Mesendoderm (in vitro differentiated cells): ENCODE results near the gene NUDT1.

Experiments
- DNase-seq: peaks from one replicate; pipeline ENCODE4 v3.0.0; 2013
- H2AK5ac ChIP-seq: 2 replicates; pipeline ENCODE4 v1.6.1; 2013; ENCODE audit warnings: low read length, inconsistent platforms
- H2BK120ac ChIP-seq: 2 replicates; pipeline ENCODE4 v1.6.1; 2013; ENCODE audit warnings: low read depth, mild to moderate bottlenecking, low read length, moderate library complexity, mixed read lengths
- H2BK15ac ChIP-seq: replicated peaks from 2 replicates; pipeline ENCODE4 v1.6.1; 2013; ENCODE audit warnings: low read depth, mild to moderate bottlenecking, moderate library complexity
- H2BK5ac ChIP-seq: 2 replicates; pipeline ENCODE4 v1.6.1; 2013; ENCODE audit warnings: low read length, inconsistent platforms
- H3K18ac ChIP-seq: 2 replicates; pipeline ENCODE4 v1.6.1; 2013; ENCODE audit warnings: mild to moderate bottlenecking, low read length, mixed read lengths
- H3K23ac ChIP-seq: one replicate; pipeline ENCODE4 v1.6.1; 2013; ENCODE audit warnings: low read length
- H3K27ac ChIP-seq: 2 replicates; pipeline ENCODE4 v1.5.1; 2013; ENCODE audit warnings: low read depth, mild to moderate bottlenecking, inconsistent platforms, low read length, moderate library complexity
- H3K27me3 ChIP-seq: 2 replicates; pipeline ENCODE4 v1.6.1; 2013; ENCODE audit warnings: low read length, control low read depth, mild to moderate bottlenecking, inconsistent platforms; ENCODE audit not compliant: insufficient read depth, poor library complexity
- H3K36me3 ChIP-seq: 2 replicates; pipeline ENCODE4 v1.6.1; 2013; ENCODE audit warnings: low read length, inconsistent platforms; ENCODE audit not compliant: control insufficient read depth, insufficient read depth
- H3K4ac ChIP-seq: one replicate; pipeline ENCODE4 v1.6.1; 2013; ENCODE audit warnings: low read depth, mild to moderate bottlenecking, low read length, moderate library complexity
- H3K4me1 ChIP-seq: 2 replicates; pipeline ENCODE4 v1.6.1; 2013; ENCODE audit warnings: low read depth, low read length, inconsistent platforms; ENCODE audit not compliant: control insufficient read depth
- H3K4me2 ChIP-seq: 2 replicates; pipeline ENCODE4 v1.6.1; 2013; ENCODE audit warnings: low read length
- H3K4me3 ChIP-seq: 2 replicates; pipeline ENCODE4 v1.5.1; 2013; ENCODE audit warnings: mild to moderate bottlenecking, low read length
- H3K56ac ChIP-seq: one replicate; pipeline ENCODE4 v1.6.1; 2013; ENCODE audit warnings: low read length
- H3K79me1 ChIP-seq: 2 replicates; pipeline ENCODE4 v1.6.1; 2013; ENCODE audit warnings: low read length, inconsistent platforms
- H3K79me2 ChIP-seq: 2 replicates; pipeline ENCODE4 v1.6.1; 2013; ENCODE audit warnings: mild to moderate bottlenecking, low read length; ENCODE audit not compliant: control insufficient read depth, insufficient read depth
- H3K9ac ChIP-seq: 2 replicates; pipeline ENCODE4 v1.6.1; 2013; ENCODE audit warnings: low read length, inconsistent platforms
- H4K5ac ChIP-seq: one replicate; pipeline ENCODE4 v1.6.1; 2013; ENCODE audit warnings: low read length
- H4K8ac ChIP-seq: one replicate; pipeline ENCODE4 v1.6.1; 2013; ENCODE audit warnings: low read depth, mild to moderate bottlenecking, control low read depth, low read length, moderate library complexity
- WGBS: extraction: QIAGEN DNeasy Blood & Tissue Kit; methylation state at CpG from one replicate; pipeline ENCODE4 v1.1.7; 2013; ENCODE audit warnings: low lambda C conversion rate, missing lambda C conversion rate; ENCODE audit not compliant: insufficient coverage; ENCODE audit errors: extremely low coverage; 5-methylcytosine and 5-hydroxymethylcytosine counted together

Gene NUDT1

GRCh38 chr7:2212906-2213305 is 29.1 kb upstream of the NUDT1 start:
- Histone ChIP-seq H3K23ac (no peak overlapping the region), H4K8ac (no peak overlapping the region), H3K4ac (no peak overlapping the region), H3K79me2 (no peaks in the 10 kb centered on the region), H2BK5ac (no peak overlapping the region), H3K79me1 (peaks cover 3% of the 10 kb centered on the region), H3K4me1 (no peaks in the 10 kb centered on the region), H3K27ac (no peak overlapping the region), H3K36me3 (peaks cover 16% of the 10 kb centered on the region), H3K18ac (no peak overlapping the region), H3K27me3 (no peaks in the 10 kb centered on the region), H3K56ac (no peak overlapping the region), H2BK120ac (no peak overlapping the region), H3K4me3 (no peak overlapping the region), H2BK15ac (no peak overlapping the region), H3K9ac (no peak overlapping the region), H4K5ac (no peak overlapping the region), H2AK5ac (no peak overlapping the region), H3K4me2 (no peak overlapping the region)
- no CpG with 5 or more reads among the region's 10 CpGs for WGBS
- no peak for DNase-seq

GRCh38 chr7:2213551-2214215 is 28.3 kb upstream of the NUDT1 start:
- Histone ChIP-seq H3K4me2 (no peak overlapping the region), H3K27ac (no peak overlapping the region), H3K4me3 (no peak overlapping the region), H4K8ac (no peak overlapping the region), H4K5ac (no peak overlapping the region), H2BK5ac (no peak overlapping the region), H2BK15ac (no peak overlapping the region), H3K79me2 (no peaks in the 10 kb centered on the region), H3K36me3 (peaks cover 13% of the 10 kb centered on the region), H3K4ac (no peak overlapping the region), H2AK5ac (no peak overlapping the region), H3K79me1 (peaks cover 2% of the 10 kb centered on the region), H3K9ac (no peak overlapping the region), H3K56ac (no peak overlapping the region), H3K27me3 (no peaks in the 10 kb centered on the region), H2BK120ac (no peak overlapping the region), H3K4me1 (no peaks in the 10 kb centered on the region), H3K18ac (no peak overlapping the region), H3K23ac (no peak overlapping the region)
- no CpG with 5 or more reads among the region's 15 CpGs for WGBS
- DNase-seq = peak; percentile 19

- no peaks in the 10 kb centered on the region for H3K79me2 ChIP-seq
- H3K36me3 ChIP-seq = peaks cover 11% of the 10 kb centered on the region
- no peak overlapping the region for H3K23ac ChIP-seq
- no peak overlapping the region for H4K5ac ChIP-seq
- H2AK5ac ChIP-seq = no peak overlapping the region
- no CpG with 5 or more reads among the region's 9 CpGs for WGBS
- H3K4ac ChIP-seq = no peak overlapping the region
- H4K8ac ChIP-seq = no peak overlapping the region
- H2BK15ac ChIP-seq = no peak overlapping the region
- H2BK5ac ChIP-seq = no peak overlapping the region
- no peak overlapping the region for H3K4me2 ChIP-seq
- no peaks in the 10 kb centered on the region for H3K4me1 ChIP-seq
- no peak overlapping the region for H3K9ac ChIP-seq
- H3K27ac ChIP-seq = no peak overlapping the region
- no peaks in the 10 kb centered on the region for H3K79me1 ChIP-seq
- H3K4me3 ChIP-seq = no peak overlapping the region
- DNase-seq = no peak
- H3K27me3 ChIP-seq = no peaks in the 10 kb centered on the region
- H3K18ac ChIP-seq = no peak overlapping the region
- H2BK120ac ChIP-seq = no peak overlapping the region
- H3K56ac ChIP-seq = no peak overlapping the region
These were observed 27.4 kb upstream of the NUDT1 start for GRCh38 chr7:2214636-2215035.

- H3K4me2 ChIP-seq = no peak overlapping the region
- peaks cover 13% of the 10 kb centered on the region for H3K36me3 ChIP-seq
- H2BK15ac ChIP-seq = no peak overlapping the region
- DNase-seq = no peak
- H4K5ac ChIP-seq = no peak overlapping the region
- WGBS = no CpG with 5 or more reads among the region's 17 CpGs
- no peak overlapping the region for H4K8ac ChIP-seq
- peaks cover 3% of the 10 kb centered on the region for H3K79me2 ChIP-seq
- H3K18ac ChIP-seq = no peak overlapping the region
- H3K23ac ChIP-seq = no peak overlapping the region
- no peak overlapping the region for H2AK5ac ChIP-seq
- no peak overlapping the region for H3K9ac ChIP-seq
- H3K4me1 ChIP-seq = no peaks in the 10 kb centered on the region
- H3K4ac ChIP-seq = no peak overlapping the region
- H3K79me1 ChIP-seq = peaks cover 5% of the 10 kb centered on the region
- no peak overlapping the region for H3K4me3 ChIP-seq
- H2BK5ac ChIP-seq = no peak overlapping the region
- no peaks in the 10 kb centered on the region for H3K27me3 ChIP-seq
- no peak overlapping the region for H3K27ac ChIP-seq
- H2BK120ac ChIP-seq = no peak overlapping the region
- H3K56ac ChIP-seq = no peak overlapping the region
These were observed 26.2 kb upstream of the NUDT1 start for GRCh38 chr7:2215851-2216250.

GRCh38 chr7:2217206-2217605 is 24.8 kb upstream of the NUDT1 start:
- H3K79me1 ChIP-seq = peaks cover 6% of the 10 kb centered on the region
- WGBS = no CpG with 5 or more reads among the region's 10 CpGs
- no peak overlapping the region for H2BK120ac ChIP-seq
- H2AK5ac ChIP-seq = no peak overlapping the region
- H3K18ac ChIP-seq = no peak overlapping the region
- H2BK15ac ChIP-seq = no peak overlapping the region
- DNase-seq = no peak
- no peak overlapping the region for H4K8ac ChIP-seq
- no peak overlapping the region for H3K4ac ChIP-seq
- peaks cover 6% of the 10 kb centered on the region for H3K79me2 ChIP-seq
- no peak overlapping the region for H3K27ac ChIP-seq
- peaks cover 17% of the 10 kb centered on the region for H3K36me3 ChIP-seq
- H3K27me3 ChIP-seq = no peaks in the 10 kb centered on the region
- no peaks in the 10 kb centered on the region for H3K4me1 ChIP-seq
- H3K23ac ChIP-seq = no peak overlapping the region
- no peak overlapping the region for H4K5ac ChIP-seq
- H3K4me2 ChIP-seq = no peak overlapping the region
- H3K9ac ChIP-seq = no peak overlapping the region
- H2BK5ac ChIP-seq = no peak overlapping the region
- H3K56ac ChIP-seq = no peak overlapping the region
- no peak overlapping the region for H3K4me3 ChIP-seq
